ENCODE data around the gene RPTOR.

RPTOR gene

GRCh38 chr17:80846932-80847331, 302.3 kb downstream of the RPTOR start:
- no peak for TF ChIP-seq CTCF (IDR thresholded peaks at IDR 0.05; ENCODE audit: borderline replicate concordance, control extremely low read depth, extremely low read depth, insufficient read depth, missing control alignments)
- DNase-seq (ENCODE audit: low spot score) = no peak
- in situ Hi-C loops (cut with MboI; ENCODE audit: low sequenced_read_pairs, unreplicated experiment) = no loop called here

GRCh38 chr17:80847496-80848230, 303.0 kb downstream of the RPTOR start:
- in situ Hi-C loops (cut with MboI; ENCODE audit: low sequenced_read_pairs, unreplicated experiment) = no loop called here
- DNase-seq (ENCODE audit: low spot score) = no peak
- TF ChIP-seq CTCF (IDR thresholded peaks at IDR 0.05; ENCODE audit: borderline replicate concordance, control extremely low read depth, extremely low read depth, insufficient read depth, missing control alignments) = no peak

- in situ Hi-C loops (cut with MboI; ENCODE audit: low sequenced_read_pairs, unreplicated experiment) = no loop called here
- no peak for DNase-seq (ENCODE audit: low spot score)
- TF ChIP-seq CTCF (IDR thresholded peaks at IDR 0.05; ENCODE audit: borderline replicate concordance, control extremely low read depth, extremely low read depth, insufficient read depth, missing control alignments) = no peak
Measured at GRCh38 chr17:80848449-80849102, 303.9 kb downstream of the RPTOR start.

- in situ Hi-C loops (cut with MboI; ENCODE audit: low sequenced_read_pairs, unreplicated experiment) = no loop called here
Measured at GRCh38 chr17:80849119-80849518, 304.5 kb downstream of the RPTOR start.

GRCh38 chr17:80850109-80850508, 305.5 kb downstream of the RPTOR start:
- no peak for DNase-seq (ENCODE audit: low spot score)
- in situ Hi-C loops (cut with MboI; ENCODE audit: low sequenced_read_pairs, unreplicated experiment) = no loop called here
- TF ChIP-seq CTCF (IDR thresholded peaks at IDR 0.05; ENCODE audit: borderline replicate concordance, control extremely low read depth, extremely low read depth, insufficient read depth, missing control alignments) = no peak

More at GRCh38 chr17:80849119-80849518, 304.5 kb downstream of the RPTOR start:
- DNase-seq (ENCODE audit: low spot score) = no peak
- TF ChIP-seq CTCF (IDR thresholded peaks at IDR 0.05; ENCODE audit: borderline replicate concordance, control extremely low read depth, extremely low read depth, insufficient read depth, missing control alignments) = no peak

- no peak for DNase-seq (ENCODE audit: low spot score)
- no peak for TF ChIP-seq CTCF (IDR thresholded peaks at IDR 0.05; ENCODE audit: borderline replicate concordance, control extremely low read depth, extremely low read depth, insufficient read depth, missing control alignments)
- in situ Hi-C loops (cut with MboI; ENCODE audit: low sequenced_read_pairs, unreplicated experiment) = no loop called here
Measured at GRCh38 chr17:80850817-80851216, 306.2 kb downstream of the RPTOR start.

Measured in GM13976 (cell line).